HepG2 (cell line): ENCODE measurements around the gene ARHGEF3. TPM values are rescaled to one million over a fixed set of nuclear protein-coding genes. Genes with fewer than 3 reads are reported as not detected.

ENCODE experiments used
- AGO1 ChIP-seq: fragments of 200-400 bp; formaldehyde crosslinking; IDR thresholded peaks from 2 replicates; pipeline ENCODE4 v1.6.1; 2017; ENCODE audit warnings: mild to moderate bottlenecking, low read depth, low read length, moderate library complexity; ENCODE audit not compliant: poor library complexity, severe bottlenecking
- CC2D1A ChIP-seq: sonication (generic); formaldehyde crosslinking; IDR thresholded peaks from 2 replicates; pipeline ENCODE4 v1.8.1; 2023; ENCODE audit warnings: mild to moderate bottlenecking, missing genetic modification reagents
- CHD4 ChIP-seq: fragments of 200-600 bp; sonication (generic); IDR thresholded peaks from 2 replicates; pipeline ENCODE4 v1.7.0; 2017; ENCODE audit warnings: mild to moderate bottlenecking, low read length, borderline replicate concordance
- ETV5 ChIP-seq: IDR thresholded peaks from 2 replicates; pipeline ENCODE4 v1.6.1; 2018; ENCODE audit warnings: missing biosample characterization, missing genetic modification reagents, inconsistent platforms, borderline replicate concordance
- GATAD2A ChIP-seq: IDR thresholded peaks from 2 replicates; pipeline ENCODE4 v1.6.1; 2016
- KAT7 ChIP-seq: IDR thresholded peaks from 2 replicates; pipeline ENCODE4 v1.6.1; 2018; ENCODE audit warnings: borderline replicate concordance, missing compliant biosample characterization
- KAT8 ChIP-seq: IDR thresholded peaks from 2 replicates; pipeline ENCODE4 v1.6.1; 2016; ENCODE audit warnings: missing genetic modification reagents, missing compliant biosample characterization
- KDM5B ChIP-seq: sonication (generic); formaldehyde crosslinking; IDR thresholded peaks from 2 replicates; pipeline ENCODE4 v1.4.0; 2020; ENCODE audit warnings: missing genetic modification reagents, mild to moderate bottlenecking, borderline replicate concordance
- MEIS1 ChIP-seq: sonication (generic); formaldehyde crosslinking; IDR thresholded peaks from 2 replicates; pipeline ENCODE4 v1.9.0; 2021; ENCODE audit warnings: mild to moderate bottlenecking, missing genetic modification reagents, moderate library complexity, borderline replicate concordance
- NONO ChIP-seq, 2 experiments: fragments of 450-650 bp in 1 of 2; sonication (generic) in 1 of 2; formaldehyde crosslinking in 1 of 2; IDR thresholded peaks in 1 of 2; conservative IDR thresholded peaks in 1 of 2; 2 replicates each; pipeline versions ENCODE4 v1.6.1 to v1.8.0; 2017 to 2022; ENCODE audit warnings: mild to moderate bottlenecking in 1 of 2, missing genetic modification reagents in 1 of 2, moderate library complexity in 1 of 2
- ONECUT2 ChIP-seq: sonication (generic); formaldehyde crosslinking; IDR thresholded peaks from 2 replicates; pipeline ENCODE4 v1.4.0; 2020; ENCODE audit warnings: missing genetic modification reagents
- PAX8 ChIP-seq: sonication (generic); formaldehyde crosslinking; IDR thresholded peaks from 2 replicates; pipeline ENCODE4 v1.8.0; 2022; ENCODE audit warnings: mild to moderate bottlenecking, missing genetic modification reagents, borderline replicate concordance
- PHF21A ChIP-seq: sonication (generic); formaldehyde crosslinking; IDR thresholded peaks from 2 replicates; pipeline ENCODE4 v1.5.0; 2020; ENCODE audit warnings: mild to moderate bottlenecking, missing genetic modification reagents
- RORA ChIP-seq: sonication (generic); formaldehyde crosslinking; IDR thresholded peaks from 2 replicates; pipeline ENCODE4 v1.5.0; 2020; ENCODE audit warnings: mild to moderate bottlenecking, missing genetic modification reagents, moderate library complexity
- SETDB1 ChIP-seq: sonication (generic); formaldehyde crosslinking; IDR thresholded peaks from 2 replicates; pipeline ENCODE4 v1.5.1; 2020; ENCODE audit warnings: missing genetic modification reagents, mild to moderate bottlenecking, borderline replicate concordance
- SNRNP70 ChIP-seq: fragments of 200-400 bp; formaldehyde crosslinking; IDR thresholded peaks from 2 replicates; pipeline ENCODE4 v1.6.1; 2017; ENCODE audit warnings: mild to moderate bottlenecking, low read depth, low read length, moderate library complexity
- SP4 ChIP-seq: sonication (generic); formaldehyde crosslinking; IDR thresholded peaks from 2 replicates; pipeline ENCODE4 v1.8.1; 2023; ENCODE audit warnings: mild to moderate bottlenecking, missing genetic modification reagents
- TCF12 ChIP-seq, 2 experiments: fragments of 450-650 bp in 1 of 2; sonication (generic) in 1 of 2; formaldehyde crosslinking in 1 of 2; IDR thresholded peaks; 2 replicates each; pipeline versions ENCODE4 v1.6.1 to v1.8.0; 2017 to 2022; ENCODE audit warnings: antibody characterized with exemption in 1 of 2, mild to moderate bottlenecking in 1 of 2, missing genetic modification reagents in 1 of 2, moderate library complexity in 1 of 2
- ZMYM4 ChIP-seq: sonication (generic); formaldehyde crosslinking; IDR thresholded peaks from 2 replicates; pipeline ENCODE4 v1.8.1; 2023; ENCODE audit warnings: mild to moderate bottlenecking, missing genetic modification reagents
- ZNF326 ChIP-seq: sonication (generic); formaldehyde crosslinking; IDR thresholded peaks from 2 replicates; pipeline ENCODE4 v1.4.0; 2020; ENCODE audit warnings: missing genetic modification reagents, borderline replicate concordance
- ZNF367 ChIP-seq: sonication (generic); formaldehyde crosslinking; IDR thresholded peaks from 2 replicates; pipeline ENCODE4 v1.4.0; 2020; ENCODE audit warnings: missing genetic modification reagents, borderline replicate concordance
- ZNF451 ChIP-seq: sonication (generic); formaldehyde crosslinking; IDR thresholded peaks from 2 replicates; pipeline ENCODE4 v1.5.0; 2020; ENCODE audit warnings: mild to moderate bottlenecking, missing genetic modification reagents
- polyA plus RNA-seq, 8 experiments: library from polyadenylated mRNA; depleted of rRNA in 3 of 8; stranded (reverse) in 7 of 8; unstranded in 1 of 8; fragments of >200 nt; fragmentation: Illumina TruSeq in 4 of 8; extraction: Trizol in 4 of 8; gene quantifications; 2 replicates each; pipeline versions ENCODE4 v1.2.1 to v1.2.3, GENCODE V29; 2011 to 2016; ENCODE audit warnings: low read depth in 4 of 8, missing spikeins in 1 of 8, mixed read lengths in 1 of 8; ENCODE audit not compliant: insufficient read depth in 1 of 8
- total RNA-seq, 5 experiments: library from RNA; depleted of rRNA; stranded (reverse); fragments of >200 nt; fragmentation: Illumina TruSeq; extraction: Trizol; gene quantifications; 2 replicates each; pipeline ENCODE4 v1.2.3, GENCODE V29; 2016; ENCODE audit warnings: low read depth in 1 of 5
- TF ChIP-seq, protein P1 (sequence below): sonication (generic); formaldehyde crosslinking; IDR thresholded peaks from 2 replicates; pipeline ENCODE4 v1.4.0; 2020; ENCODE audit warnings: missing genetic modification reagents, low read depth, mild to moderate bottlenecking, borderline replicate concordance
- TF ChIP-seq, protein P2 (sequence below): sonication (generic); formaldehyde crosslinking; conservative IDR thresholded peaks from 2 replicates; pipeline ENCODE4 v1.4.0; 2020; ENCODE audit warnings: mild to moderate bottlenecking, missing genetic modification reagents, moderate library complexity
- TF ChIP-seq, protein P3 (sequence below): sonication (generic); formaldehyde crosslinking; conservative IDR thresholded peaks from 2 replicates; pipeline ENCODE4 v1.8.1; 2023; ENCODE audit warnings: missing genetic modification reagents

ARHGEF3 gene
- total and polyA plus RNA-seq, 2 of the 13 experiments (the other 11 are each of a cell fraction or from before 2014, with no cell fraction given): 14.8 to 23.1 TPM

DNA sequence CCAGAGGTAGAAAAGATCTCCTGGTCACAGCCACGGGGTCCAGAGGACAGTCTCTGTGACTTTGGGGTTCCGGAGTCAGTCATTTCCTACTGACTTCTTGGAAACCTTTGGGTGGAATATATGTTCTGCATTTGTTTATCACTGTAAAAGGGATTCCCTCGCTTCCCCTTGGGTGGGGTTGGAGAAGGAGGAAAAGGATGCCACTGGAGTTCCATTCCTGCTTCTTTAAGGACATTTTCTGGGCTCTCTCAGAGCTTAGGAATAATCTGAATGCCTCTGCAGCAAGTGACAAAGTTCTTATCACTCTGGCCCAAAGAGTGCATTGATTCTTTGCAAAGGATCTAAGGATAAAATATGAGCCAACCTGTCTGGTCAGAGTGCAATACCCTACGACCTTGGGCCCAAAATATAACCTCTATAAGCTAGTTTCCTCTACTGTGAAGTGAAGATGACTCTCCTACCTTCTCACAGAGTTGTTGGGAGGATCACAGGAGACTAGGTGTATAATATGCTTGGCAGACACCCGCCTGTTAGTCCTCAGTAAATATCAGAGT is 17.2 kb downstream of the ARHGEF3 start (continued):
- TF ChIP-seq AGO1 (no peak), SP4 (no peak), PAX8 (CRISPR knock-in tag) (no peak), CC2D1A (no peak), GATAD2A (CRISPR knock-in tag) (peak; percentile 33; the same call in 1 of the 2 replicates), CHD4 (no peak), KAT8 (CRISPR knock-in tag) (no peak), ZNF367 (CRISPR knock-in tag) (no peak), MEIS1 (CRISPR knock-in tag) (0 out of 2 replicates have a peak, but pooled peaks have one; percentile 18), ETV5 (CRISPR knock-in tag) (no peak), TCF12 (IDR thresholded peaks at IDR 0.05) (no peak), TCF12 (CRISPR knock-in tag; IDR thresholded peaks at IDR 0.05) (no peak), KAT7 (CRISPR knock-in tag) (no peak), NONO (IDR thresholded peaks at IDR 0.05) (no peak), NONO (CRISPR knock-in tag; conservative IDR thresholded peaks at IDR 0.05) (no peak), SETDB1 (no peak), ZNF326 (CRISPR knock-in tag) (no peak), KDM5B (CRISPR knock-in tag) (no peak), ONECUT2 (CRISPR knock-in tag) (peak; percentile 62; the same call in 1 of the 2 replicates), RORA (CRISPR knock-in tag) (no peak), ZNF451 (CRISPR knock-in tag) (no peak), ZMYM4 (CRISPR knock-in tag) (0 out of 2 replicates have a peak, but pooled peaks have one; percentile 15), SNRNP70 (no peak), PHF21A (CRISPR knock-in tag) (0 out of 2 replicates have a peak, but pooled peaks have one; percentile 21)
- TF ChIP-seq, protein P1, sequence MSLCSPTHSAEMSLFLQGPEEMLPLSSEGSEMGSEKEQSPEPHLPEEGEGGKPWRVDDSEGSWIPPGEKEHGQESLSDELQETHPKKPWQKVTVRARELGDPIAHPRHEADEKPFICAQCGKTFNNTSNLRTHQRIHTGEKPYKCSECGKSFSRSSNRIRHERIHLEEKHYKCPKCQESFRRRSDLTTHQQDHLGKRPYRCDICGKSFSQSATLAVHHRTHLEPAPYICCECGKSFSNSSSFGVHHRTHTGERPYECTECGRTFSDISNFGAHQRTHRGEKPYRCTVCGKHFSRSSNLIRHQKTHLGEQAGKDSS (CRISPR knock-in tag): no peak
- TF ChIP-seq, protein P2, sequence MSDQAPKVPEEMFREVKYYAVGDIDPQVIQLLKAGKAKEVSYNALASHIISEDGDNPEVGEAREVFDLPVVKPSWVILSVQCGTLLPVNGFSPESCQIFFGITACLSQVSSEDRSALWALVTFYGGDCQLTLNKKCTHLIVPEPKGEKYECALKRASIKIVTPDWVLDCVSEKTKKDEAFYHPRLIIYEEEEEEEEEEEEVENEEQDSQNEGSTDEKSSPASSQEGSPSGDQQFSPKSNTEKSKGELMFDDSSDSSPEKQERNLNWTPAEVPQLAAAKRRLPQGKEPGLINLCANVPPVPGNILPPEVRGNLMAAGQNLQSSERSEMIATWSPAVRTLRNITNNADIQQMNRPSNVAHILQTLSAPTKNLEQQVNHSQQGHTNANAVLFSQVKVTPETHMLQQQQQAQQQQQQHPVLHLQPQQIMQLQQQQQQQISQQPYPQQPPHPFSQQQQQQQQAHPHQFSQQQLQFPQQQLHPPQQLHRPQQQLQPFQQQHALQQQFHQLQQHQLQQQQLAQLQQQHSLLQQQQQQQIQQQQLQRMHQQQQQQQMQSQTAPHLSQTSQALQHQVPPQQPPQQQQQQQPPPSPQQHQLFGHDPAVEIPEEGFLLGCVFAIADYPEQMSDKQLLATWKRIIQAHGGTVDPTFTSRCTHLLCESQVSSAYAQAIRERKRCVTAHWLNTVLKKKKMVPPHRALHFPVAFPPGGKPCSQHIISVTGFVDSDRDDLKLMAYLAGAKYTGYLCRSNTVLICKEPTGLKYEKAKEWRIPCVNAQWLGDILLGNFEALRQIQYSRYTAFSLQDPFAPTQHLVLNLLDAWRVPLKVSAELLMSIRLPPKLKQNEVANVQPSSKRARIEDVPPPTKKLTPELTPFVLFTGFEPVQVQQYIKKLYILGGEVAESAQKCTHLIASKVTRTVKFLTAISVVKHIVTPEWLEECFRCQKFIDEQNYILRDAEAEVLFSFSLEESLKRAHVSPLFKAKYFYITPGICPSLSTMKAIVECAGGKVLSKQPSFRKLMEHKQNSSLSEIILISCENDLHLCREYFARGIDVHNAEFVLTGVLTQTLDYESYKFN (CRISPR knock-in tag): no peak; the same call in 1 of the 2 replicates
- TF ChIP-seq, protein P3, sequence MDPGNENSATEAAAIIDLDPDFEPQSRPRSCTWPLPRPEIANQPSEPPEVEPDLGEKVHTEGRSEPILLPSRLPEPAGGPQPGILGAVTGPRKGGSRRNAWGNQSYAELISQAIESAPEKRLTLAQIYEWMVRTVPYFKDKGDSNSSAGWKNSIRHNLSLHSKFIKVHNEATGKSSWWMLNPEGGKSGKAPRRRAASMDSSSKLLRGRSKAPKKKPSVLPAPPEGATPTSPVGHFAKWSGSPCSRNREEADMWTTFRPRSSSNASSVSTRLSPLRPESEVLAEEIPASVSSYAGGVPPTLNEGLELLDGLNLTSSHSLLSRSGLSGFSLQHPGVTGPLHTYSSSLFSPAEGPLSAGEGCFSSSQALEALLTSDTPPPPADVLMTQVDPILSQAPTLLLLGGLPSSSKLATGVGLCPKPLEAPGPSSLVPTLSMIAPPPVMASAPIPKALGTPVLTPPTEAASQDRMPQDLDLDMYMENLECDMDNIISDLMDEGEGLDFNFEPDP (CRISPR knock-in tag): no peak
